Choroid plexus epithelial cell (primary cell): ENCODE measurements around the gene LPCAT3.

ENCODE experiments used
- DNase-seq: peaks from one replicate; pipeline ENCODE4 v3.0.0-alpha.2; 2010; ENCODE audit warnings: low read depth
- H3K4me3 ChIP-seq: 2 replicates; pipeline ENCODE4 v1.5.1; 2011; ENCODE audit warnings: low read depth, mild to moderate bottlenecking, control low read depth, low read length, moderate library complexity
- CTCF ChIP-seq: conservative IDR thresholded peaks from 2 replicates; pipeline ENCODE4 v1.5.1; 2011; ENCODE audit warnings: low read depth, mild to moderate bottlenecking, control low read depth, inconsistent platforms, low read length, moderate library complexity

Gene LPCAT3

GRCh38 chr12:6936636-6937480 is 81.4 kb downstream of the LPCAT3 start:
- no peak for DNase-seq
- no peak for TF ChIP-seq CTCF
- H3K4me3 ChIP-seq = peak overlapping the region; percentile 74

DNA sequence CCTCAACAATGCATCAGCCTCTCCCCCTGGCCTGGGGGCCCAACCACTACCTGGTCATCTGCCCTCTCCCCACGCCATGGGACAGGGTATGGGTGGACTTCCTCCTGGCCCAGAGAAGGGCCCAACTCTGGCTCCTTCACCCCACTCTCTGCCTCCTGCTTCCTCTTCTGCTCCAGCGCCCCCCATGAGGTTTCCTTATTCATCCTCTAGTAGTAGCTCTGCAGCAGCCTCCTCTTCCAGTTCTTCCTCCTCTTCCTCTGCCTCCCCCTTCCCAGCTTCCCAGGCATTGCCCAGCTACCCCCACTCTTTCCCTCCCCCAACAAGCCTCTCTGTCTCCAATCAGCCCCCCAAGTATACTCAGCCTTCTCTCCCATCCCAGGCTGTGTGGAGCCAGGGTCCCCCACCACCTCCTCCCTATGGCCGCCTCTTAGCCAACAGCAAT is 82.1 kb downstream of the LPCAT3 start:
- H3K4me3 ChIP-seq = no peak overlapping the region
- TF ChIP-seq CTCF = no peak
- no peak for DNase-seq

DNA sequence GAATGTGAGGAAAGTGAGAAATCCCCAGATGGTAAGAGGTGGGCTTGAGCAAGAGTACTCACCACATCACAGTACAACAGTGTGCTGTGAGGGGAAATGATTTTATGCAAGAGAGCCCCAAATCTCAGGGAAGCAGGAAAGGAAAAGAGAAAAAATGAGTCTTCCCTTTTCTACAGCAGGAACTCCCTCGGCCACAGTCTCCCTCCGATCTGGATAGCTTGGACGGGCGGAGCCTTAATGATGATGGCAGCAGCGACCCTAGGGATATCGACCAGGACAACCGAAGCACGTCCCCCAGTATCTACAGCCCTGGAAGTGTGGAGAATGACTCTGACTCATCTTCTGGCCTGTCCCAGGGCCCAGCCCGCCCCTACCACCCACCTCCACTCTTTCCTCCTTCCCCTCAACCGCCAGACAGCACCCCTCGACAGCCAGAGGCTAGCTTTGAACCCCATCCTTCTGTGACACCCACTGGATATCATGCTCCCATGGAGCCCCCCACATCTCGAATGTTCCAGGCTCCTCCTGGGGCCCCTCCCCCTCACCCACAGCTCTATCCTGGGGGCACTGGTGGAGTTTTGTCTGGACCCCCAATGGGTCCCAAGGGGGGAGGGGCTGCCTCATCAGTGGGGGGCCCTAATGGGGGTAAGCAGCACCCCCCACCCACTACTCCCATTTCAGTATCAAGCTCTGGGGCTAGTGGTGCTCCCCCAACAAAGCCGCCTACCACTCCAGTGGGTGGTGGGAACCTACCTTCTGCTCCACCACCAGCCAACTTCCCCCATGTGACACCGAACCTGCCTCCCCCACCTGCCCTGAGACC is 82.7 kb downstream of the LPCAT3 start:
- peak; percentile 36 for DNase-seq
- H3K4me3 ChIP-seq = no peak overlapping the region
- TF ChIP-seq CTCF = no peak

DNA sequence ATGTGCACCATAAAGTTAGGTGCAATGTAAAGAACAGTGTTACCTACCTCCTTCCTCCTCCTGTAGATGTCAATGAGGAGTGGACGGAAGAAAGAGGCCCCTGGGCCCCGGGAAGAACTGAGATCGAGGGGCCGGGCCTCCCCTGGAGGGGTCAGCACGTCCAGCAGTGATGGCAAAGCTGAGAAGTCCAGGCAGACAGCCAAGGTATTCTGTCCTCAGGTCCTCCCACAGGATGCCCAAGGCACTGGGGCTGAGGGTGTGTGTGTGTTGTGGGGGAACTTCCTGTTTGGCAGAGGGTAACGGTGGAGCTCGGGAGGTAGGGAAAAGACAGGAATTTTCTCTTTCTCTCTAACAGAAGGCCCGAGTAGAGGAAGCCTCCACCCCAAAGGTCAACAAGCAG is 84.2 kb downstream of the LPCAT3 start:
- H3K4me3 ChIP-seq = no peak overlapping the region
- DNase-seq = peak; percentile 79
- no peak for TF ChIP-seq CTCF

GRCh38 chr12:6932766-6933165 is 85.5 kb downstream of the LPCAT3 start:
- DNase-seq = no peak
- H3K4me3 ChIP-seq = no peak overlapping the region
- no peak for TF ChIP-seq CTCF

DNA sequence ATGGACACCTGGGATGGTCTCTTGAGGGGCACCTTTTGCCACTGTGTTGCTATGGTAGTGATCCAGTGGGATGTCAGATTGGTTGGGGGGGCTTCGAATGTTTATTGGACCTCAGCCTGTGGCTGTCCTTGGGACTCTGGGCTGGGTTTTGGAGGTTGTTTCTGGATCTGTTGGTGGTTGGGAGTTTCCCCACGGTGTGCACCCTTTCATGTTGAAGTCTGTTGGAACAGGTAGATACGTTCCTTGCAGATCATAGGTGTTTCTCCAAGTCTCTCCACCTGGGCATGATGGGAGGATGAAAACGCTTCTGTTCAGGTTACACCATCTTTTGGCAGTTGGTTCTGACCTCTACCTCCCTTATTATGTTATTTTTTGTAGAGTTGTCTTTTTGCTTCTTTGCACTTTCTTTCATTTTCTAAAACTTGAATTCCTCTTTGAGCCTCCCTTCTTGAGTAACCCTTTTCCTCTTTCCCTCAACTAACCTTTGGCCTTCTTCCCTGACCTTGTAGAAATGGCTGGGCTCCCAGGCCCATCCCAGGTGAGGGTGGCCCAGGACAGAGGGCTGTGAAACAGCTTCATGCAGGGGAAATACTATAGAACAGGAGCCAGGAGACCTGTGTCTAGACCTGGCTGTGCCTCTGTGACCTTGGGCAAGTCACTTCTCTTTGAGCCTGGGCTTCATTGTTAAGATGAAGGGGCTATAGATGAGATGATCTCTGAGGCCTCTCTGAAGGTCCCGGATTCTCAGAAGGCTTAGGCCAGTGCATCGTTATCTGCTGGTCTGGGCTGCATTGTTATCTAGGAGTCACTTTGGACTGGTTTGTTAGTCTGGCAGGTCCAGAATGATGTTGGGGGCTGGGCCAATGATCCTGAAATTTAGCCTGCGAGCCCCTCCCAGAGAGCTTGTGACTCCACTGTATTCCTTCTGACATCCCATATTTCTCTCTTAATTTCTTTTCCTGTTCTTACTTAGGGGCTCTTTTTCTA is 88.5 kb downstream of the LPCAT3 start:
- no peak for DNase-seq
- peak overlapping the region; percentile 79 for H3K4me3 ChIP-seq
- TF ChIP-seq CTCF = no peak
